ENCODE results near the gene IFNA1. TPM values are rescaled to one million over a fixed set of nuclear protein-coding genes. Genes with fewer than 3 reads are reported as not detected.

Gene IFNA1
- total RNA-seq, 4 donors from 2014 or later: not detected

DNA sequence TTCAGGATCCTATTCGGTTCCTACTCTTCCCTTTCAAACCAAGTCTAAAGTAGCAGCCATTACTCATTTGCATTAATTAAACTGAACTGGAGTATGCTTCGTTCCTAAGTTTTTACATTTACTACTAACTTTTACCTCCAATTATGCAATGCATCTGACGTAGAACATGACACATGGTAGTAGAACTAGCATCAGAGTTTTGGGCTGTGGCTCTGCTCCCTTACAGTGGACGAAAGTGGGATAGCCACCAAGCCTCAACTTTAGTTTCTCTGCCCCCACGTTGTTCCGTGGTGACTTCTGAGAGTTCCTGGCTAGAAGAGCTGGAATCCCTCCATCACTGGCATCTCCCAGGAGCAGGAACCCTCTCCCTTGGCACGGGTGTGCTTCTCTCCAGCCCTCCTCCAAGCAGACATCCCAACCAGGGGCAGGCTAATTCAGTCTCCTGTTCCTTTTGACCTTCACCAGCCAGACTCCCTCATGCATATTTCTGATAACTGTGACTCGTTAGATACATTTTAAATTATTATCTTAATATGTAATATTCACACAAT lies 39.0 kb downstream of the IFNA1 start:
- no peaks in the 10 kb centered on the region for H3K9me3 ChIP-seq
- 78 to 83% methylated on average over 8 of the region's 8 CpGs for WGBS, 2 donors
- H3K4me3 ChIP-seq: no peak overlapping the region
- no peaks in the 10 kb centered on the region for H3K27me3 ChIP-seq
- TF ChIP-seq EP300 (IDR thresholded peaks at IDR 0.05): no peak
- TF ChIP-seq POLR2A (IDR thresholded peaks at IDR 0.05): no peak
- TF ChIP-seq, protein P1, sequence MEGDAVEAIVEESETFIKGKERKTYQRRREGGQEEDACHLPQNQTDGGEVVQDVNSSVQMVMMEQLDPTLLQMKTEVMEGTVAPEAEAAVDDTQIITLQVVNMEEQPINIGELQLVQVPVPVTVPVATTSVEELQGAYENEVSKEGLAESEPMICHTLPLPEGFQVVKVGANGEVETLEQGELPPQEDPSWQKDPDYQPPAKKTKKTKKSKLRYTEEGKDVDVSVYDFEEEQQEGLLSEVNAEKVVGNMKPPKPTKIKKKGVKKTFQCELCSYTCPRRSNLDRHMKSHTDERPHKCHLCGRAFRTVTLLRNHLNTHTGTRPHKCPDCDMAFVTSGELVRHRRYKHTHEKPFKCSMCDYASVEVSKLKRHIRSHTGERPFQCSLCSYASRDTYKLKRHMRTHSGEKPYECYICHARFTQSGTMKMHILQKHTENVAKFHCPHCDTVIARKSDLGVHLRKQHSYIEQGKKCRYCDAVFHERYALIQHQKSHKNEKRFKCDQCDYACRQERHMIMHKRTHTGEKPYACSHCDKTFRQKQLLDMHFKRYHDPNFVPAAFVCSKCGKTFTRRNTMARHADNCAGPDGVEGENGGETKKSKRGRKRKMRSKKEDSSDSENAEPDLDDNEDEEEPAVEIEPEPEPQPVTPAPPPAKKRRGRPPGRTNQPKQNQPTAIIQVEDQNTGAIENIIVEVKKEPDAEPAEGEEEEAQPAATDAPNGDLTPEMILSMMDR (IDR thresholded peaks at IDR 0.05): no peak
- no peaks in the 10 kb centered on the region for H3K4me1 ChIP-seq
- no peak overlapping the region for H3K27ac ChIP-seq
- no peaks in the 10 kb centered on the region for H3K36me3 ChIP-seq
- no peak for DNase-seq (ENCODE audit: low spot score in 2 of 2)

DNA sequence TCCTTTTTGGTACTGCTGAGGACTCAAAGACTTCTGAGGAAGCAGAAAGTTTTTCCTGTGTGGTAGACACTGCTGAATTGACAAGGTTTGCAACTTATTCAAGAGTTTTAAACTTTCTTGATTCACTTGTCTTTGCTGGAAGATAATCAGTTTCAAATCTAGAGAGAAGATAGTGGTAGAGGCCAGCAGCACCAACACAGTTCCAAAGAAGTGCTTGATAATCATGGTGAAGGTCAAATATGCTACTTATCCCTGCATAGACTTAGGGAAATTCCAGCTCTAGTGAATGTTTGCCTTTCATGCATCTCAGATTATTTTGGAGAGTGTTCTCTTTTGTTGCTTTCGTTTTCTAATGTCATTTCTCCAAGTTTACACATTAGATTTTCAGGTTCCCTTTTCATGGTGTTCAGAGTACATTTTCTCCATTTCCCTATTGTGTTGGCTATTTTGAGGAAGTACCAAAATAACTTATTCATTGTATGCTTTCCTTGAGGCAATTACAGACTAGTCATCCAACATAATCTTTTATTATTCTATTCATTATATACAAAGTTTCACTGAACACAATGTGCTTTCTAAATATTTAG lies 41.3 kb downstream of the IFNA1 start:
- WGBS, 2 donors: 18 to 23% methylated on average over 1 of the region's 1 CpG
- H3K4me1 ChIP-seq: no peaks in the 10 kb centered on the region
- H3K4me3 ChIP-seq: no peak overlapping the region
- H3K36me3 ChIP-seq: no peaks in the 10 kb centered on the region
- H3K27ac ChIP-seq: no peak overlapping the region
- no peak for DNase-seq (ENCODE audit: low spot score in 2 of 2)
- no peaks in the 10 kb centered on the region for H3K27me3 ChIP-seq
- TF ChIP-seq EP300 (IDR thresholded peaks at IDR 0.05): no peak
- TF ChIP-seq, protein P1 (IDR thresholded peaks at IDR 0.05): no peak
- TF ChIP-seq POLR2A (IDR thresholded peaks at IDR 0.05): no peak
- no peaks in the 10 kb centered on the region for H3K9me3 ChIP-seq

DNA sequence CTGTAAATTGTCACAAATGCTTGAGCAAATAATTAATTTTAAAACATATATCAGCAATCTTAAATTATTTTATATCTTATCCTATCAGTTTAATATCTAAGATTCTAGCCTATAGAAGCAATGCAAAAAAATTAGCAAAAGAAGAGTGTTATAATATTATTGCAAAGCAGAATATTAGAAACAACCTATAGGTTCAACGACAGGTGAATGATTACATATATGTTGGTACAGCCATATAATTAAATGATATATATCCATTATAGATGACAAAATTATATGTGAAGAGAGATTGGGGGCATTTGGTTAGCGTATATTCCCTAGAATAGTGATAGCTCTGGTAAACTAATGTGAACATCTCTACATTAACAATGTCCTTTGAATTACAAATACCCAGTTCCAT lies 42.0 kb downstream of the IFNA1 start, which contains the start of gene IFNE:
IFNE (minus strand) TSS at position 101 of the 400 bp plus-strand sequence. CDS start 619 bp downstream, outside the sequence.
- DNase-seq (ENCODE audit: low spot score in 2 of 2): no peak
- no peak within 1 kb of the TSS for H3K4me3 ChIP-seq
- TF ChIP-seq, protein P1 (IDR thresholded peaks at IDR 0.05): no peak
- no peak for TF ChIP-seq POLR2A (IDR thresholded peaks at IDR 0.05)
- TF ChIP-seq EP300 (IDR thresholded peaks at IDR 0.05): no peak

More for the DNA sequence above, 42.0 kb downstream of the IFNA1 start, which contains the start of gene IFNE:
- 92% methylated on average over 2 of the region's 2 CpGs for WGBS, 2 donors
- Histone ChIP-seq H3K27me3 (no peaks in the 10 kb centered on the region), H3K36me3 (no peaks in the 10 kb centered on the region), H3K4me1 (no peaks in the 10 kb centered on the region), H3K27ac (no peak within 1 kb of the TSS), H3K9me3 (no peaks in the 10 kb centered on the region)

Other genes with a start within 250 kb of the IFNA1 start
- gene IFNA7, start 238.2 kb upstream of the IFNA1 start, total RNA-seq: not detected
- gene IFNA10, start 233.3 kb upstream of the IFNA1 start, total RNA-seq: not detected
- gene IFNA16, start 223.1 kb upstream of the IFNA1 start, total RNA-seq: not detected
- not detected for gene IFNA17, start 212.2 kb upstream of the IFNA1 start, total RNA-seq
- not detected for gene IFNA14, start 200.4 kb upstream of the IFNA1 start, total RNA-seq
- under 1 TPM in 1 of 4 donors, not detected in 3; 0.90 TPM for gene IFNA5, start 135.1 kb upstream of the IFNA1 start, total RNA-seq
- gene KLHL9, start 105.0 kb upstream of the IFNA1 start, total RNA-seq: 10 to 100 TPM; 19.8 to 30.2 (median 25.7) TPM
- gene IFNA6, start 89.6 kb upstream of the IFNA1 start, total RNA-seq: not detected
- not detected for gene IFNA13, start 72.4 kb upstream of the IFNA1 start, total RNA-seq
- not detected for gene IFNA2, start 55.0 kb upstream of the IFNA1 start, total RNA-seq
- gene IFNA8, start 31.3 kb upstream of the IFNA1 start, total RNA-seq: not detected
- gene IFNE, start 41.9 kb downstream of the IFNA1 start, total RNA-seq: not detected

Data from tibial nerve (tissue), 4 donors.